GM19372 (cell line): Measurements from ENCODE around the gene SLC7A6.

Experiments
- ATAC-seq: cut with Tn5 transposase; IDR thresholded peaks from one replicate; pipeline ENCODE4 v1.9.1; 2021; ENCODE audit warnings: mild to moderate bottlenecking, low read depth, moderate library complexity; ENCODE audit not compliant: unreplicated experiment

Gene SLC7A6

DNA sequence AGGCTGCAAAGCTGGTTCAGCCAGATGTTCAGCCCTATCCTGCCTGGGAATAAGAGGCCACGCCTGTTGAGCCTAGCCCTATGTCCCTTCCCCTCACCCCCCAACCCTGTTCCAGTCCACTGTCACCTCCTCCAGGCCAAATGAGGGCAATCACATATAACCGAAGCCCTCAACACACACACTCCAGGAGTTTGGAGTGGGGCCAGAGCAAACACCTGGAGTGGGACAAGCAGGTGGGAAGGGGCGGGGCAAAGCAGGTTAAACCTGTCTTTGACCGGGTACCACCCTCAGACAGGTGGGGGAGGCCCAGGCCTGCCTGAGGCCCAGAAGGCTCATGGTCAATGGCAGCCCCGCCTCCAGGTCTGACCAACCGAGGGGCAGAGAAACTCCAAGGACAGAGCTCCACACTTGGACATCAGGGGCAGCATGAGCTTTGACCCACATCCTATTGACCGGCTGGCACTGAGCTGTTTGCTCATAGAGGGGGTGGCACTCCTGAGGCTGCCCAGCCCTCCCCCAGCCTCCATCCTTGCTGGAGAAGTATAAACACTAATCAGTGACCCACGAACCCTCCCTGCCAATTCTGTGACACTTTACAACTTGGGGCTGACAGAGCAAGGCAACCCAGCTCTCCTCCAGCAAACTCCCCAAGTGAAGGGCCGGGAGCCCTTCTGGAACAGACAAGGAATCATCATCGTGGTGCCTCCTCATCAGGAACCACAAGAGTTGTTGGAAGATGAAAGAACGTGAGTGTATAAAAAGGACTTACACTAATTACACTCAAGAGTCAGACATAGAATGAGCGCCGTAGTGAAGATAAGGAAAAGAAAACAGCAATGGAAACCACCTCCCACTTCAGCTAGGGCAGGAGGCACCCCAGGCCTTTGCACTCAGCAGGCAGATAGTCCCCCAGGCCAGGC is 29.9 kb upstream of the SLC7A6 start:
- no peak for ATAC-seq

DNA sequence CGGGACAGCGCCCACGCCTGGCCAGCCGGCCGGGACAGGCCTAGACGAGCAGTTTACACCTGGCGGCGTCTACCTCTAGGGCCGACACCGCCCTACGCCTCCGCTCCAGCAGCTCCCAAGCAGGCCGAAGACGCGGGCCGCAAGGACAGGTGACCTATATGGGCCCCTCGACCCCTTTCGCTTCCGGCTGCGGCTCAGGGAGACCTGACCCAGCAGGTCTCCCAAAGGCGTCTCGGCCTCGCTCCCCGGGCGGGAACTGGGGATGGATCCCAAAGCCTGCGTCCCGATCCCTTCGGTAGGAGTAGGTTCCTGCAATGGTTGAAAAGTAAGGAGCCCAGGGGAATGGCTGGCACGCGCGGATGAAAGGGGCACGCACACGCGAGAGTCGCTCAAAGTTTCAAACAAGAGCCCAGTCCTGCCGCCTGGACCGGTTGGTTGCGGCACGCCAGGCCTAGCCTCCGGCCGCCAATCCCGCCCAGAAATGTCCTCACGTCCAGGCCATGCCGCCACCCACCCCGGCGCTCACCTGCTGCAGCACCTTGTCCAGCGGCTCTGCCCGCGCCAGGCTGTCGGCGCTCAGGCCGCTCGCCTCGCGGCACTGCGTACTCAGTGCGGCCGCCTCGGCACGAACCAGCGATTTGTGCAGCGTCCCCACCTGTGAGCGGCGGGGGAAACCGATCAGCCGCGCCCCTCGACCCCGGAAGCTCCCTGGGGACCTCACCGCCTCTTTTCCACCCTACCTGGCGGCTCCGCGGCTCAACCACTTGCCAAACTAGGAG is 29.0 kb upstream of the SLC7A6 start:
- ATAC-seq, result no peak

DNA sequence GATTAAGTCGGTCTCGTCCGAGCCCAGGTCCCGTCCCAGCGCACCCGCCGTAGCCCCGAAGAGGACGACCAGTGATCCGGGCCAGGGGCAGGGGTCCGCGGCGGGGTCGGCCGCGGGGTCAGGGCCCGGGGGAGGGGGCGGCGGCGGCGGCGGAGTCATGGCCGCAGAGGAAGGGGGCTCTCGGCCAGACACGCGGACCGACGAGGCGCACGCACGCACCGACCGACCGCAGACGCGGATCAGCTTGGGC is 28.5 kb upstream of the SLC7A6 start, which contains the start of gene ESRP2:
TSS of gene ESRP2 (minus strand) at position 241 of the 250 bp plus-strand sequence. CDS start at position 159, 82 bp downstream.
- ATAC-seq, result no peak

DNA sequence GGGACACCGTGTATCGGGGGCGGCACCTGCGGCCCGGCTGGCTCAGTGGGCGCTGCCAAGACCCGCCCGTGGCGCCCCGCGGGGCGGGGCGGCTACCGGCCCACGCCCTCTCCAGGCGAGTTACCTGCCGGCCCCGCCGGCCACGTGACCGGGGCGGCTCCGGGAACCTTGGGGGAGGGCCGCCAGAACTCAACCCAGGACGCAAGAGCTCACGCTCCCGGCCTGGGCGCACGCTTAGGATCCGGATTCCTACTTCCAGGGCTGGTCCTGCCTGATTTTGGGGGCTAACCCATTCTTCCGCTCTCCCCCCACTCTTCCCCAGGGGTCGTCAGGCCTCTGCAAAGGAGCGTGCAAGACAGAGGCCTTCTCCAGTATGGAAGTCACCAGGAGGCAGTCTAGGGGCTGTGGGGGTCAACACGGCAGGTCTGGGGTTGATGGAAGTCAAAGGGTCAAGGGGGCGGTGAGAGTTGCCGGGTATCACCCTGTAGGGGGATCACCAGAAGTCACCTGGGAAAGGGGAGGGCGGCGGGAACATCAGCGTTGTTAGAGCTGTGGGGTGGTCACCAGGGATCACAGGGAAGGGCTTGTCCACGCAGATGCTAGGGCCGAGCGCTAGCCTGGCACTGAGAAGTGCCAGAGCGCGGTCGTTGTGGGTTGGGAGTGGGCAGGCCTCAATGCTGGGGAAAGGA is 28.0 kb upstream of the SLC7A6 start:
- no peak for ATAC-seq

DNA sequence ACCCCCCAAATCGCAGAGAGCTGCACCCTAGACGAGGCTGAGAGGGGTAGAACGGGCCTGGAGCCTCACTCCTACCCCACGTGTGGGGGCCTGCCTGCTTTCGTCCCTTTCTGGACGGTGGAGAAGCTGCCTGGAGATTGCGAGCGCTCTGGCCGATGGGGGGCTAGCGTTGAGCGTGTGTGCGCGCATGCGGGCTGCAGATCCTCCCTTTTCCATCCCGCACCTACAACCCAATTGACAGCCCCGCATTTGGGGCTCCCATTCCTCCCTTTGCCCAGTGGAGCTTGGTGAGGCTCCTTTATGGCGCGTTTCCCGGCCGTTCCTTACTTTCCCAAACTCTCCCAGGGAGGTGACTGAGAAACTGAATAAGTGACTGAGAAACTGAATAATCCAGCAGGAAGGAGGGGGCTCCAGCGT is 27.5 kb upstream of the SLC7A6 start:
- ATAC-seq, result no peak

DNA sequence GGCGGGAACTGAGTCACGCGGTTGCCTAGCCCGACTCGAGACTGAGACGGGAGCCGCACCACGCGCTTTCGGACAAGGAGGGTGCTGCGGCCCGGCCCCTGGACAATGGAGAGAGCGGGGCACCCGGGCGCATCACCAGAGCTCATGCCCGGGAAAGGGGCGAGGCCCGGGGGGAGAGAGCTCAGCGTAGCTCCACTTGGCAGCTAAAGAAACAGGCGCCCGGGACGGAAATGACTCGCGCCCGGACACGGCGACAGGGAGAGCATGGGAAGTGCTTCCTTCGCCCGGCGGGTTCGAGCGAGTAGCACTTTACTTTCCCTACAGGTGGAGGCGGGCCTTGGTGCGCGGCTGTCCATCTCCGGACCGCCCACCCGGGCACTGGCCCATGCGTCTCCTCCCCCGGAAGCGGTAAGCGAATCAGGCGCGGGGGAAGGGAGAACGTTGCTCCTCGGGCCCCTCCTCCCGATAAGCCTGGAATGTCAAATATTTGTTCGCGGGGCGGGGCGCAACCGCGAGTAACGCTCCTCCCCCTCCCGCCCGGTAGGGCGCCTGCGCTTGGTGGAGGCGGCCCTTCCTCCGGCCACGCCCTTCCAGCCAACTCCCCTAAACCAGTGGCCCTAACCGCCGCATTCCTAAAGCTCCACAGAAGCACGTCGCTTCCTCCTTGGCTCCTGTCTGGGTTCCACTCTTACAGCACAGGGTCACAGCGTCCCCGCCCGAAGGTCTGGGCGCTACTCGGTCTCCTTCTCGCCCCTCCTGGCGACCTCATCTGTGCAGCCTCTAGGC is 26.9 kb upstream of the SLC7A6 start:
- peak; percentile 69 for ATAC-seq

DNA sequence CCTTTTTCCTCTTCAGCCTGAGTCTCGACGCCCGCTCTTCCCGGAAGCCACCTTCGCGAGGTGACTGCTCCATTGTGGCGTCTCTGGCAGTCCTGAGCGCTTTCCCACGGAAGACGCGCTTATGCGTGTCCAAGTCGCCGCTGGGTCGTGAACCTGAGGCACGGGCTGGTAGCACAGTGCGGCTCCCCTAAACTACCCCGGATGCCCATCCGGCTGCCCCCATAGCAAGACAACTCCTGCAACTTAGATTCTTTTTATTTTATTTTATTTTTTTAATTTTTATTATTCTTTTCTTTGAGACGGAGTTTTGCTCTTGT is 26.3 kb upstream of the SLC7A6 start:
- no peak for ATAC-seq

DNA sequence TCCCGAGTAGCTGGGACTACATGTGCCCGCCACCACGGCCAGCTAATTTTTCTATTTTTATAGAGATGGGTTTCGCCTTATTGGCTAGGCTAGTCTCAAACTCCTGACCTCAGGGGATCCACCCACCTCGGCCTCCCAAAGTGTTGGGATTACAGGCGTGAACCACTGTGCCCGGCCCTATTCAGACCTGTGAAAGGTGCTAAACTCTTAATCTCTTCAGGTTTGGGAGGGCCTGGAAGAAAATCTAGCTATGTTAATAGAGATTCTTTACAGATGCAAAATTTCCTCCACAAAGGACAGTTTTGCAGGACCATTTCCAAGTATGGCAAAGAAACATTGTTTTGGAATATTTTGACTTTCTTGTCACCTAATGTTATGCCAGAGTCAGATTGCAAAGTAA is 22.2 kb upstream of the SLC7A6 start:
- ATAC-seq, result no peak

DNA sequence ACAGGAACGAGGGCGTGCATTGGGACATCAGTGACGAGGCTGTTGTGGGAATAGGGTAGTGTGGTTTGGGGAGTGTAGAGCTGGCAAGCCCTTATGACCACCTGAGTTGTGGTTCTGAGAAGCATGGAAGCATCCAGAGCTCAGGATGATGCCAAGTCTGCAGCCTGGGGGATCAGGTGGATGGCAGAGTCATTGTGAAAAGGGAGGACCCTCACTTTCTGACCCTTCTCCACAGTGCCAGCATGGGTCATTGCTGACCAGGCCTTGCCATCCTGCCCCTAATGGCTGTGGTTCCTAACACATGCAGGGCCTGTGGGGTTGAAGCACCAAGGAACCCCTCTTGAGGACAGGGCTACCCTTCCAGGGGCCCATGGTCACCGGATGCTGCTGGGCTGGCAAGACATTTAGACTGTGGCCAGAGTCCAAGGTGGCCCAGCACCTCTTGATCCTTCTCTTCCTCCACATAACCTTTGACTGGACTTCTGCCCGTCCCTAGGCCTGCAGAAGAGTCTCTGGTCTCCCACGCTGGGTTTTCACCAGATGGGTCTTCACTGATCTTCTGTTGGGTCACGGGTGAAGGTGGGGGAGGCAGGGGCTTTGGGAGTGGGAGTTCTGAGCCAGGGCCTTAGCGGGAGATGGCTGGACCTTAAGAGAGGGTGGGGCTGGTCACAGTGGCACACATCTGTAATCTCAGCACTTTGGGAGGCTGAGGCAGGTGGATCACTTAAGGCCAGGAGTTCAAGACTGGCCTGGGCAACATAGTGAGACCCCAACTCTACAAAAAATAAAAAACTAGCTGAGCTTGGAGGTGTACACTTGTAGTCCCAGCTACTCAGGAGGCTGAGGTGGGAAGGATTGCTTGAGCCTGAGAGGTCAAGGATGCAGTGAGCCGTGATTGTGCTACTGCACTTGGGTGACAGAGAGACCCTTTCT is 21.1 kb upstream of the SLC7A6 start:
- no peak for ATAC-seq

DNA sequence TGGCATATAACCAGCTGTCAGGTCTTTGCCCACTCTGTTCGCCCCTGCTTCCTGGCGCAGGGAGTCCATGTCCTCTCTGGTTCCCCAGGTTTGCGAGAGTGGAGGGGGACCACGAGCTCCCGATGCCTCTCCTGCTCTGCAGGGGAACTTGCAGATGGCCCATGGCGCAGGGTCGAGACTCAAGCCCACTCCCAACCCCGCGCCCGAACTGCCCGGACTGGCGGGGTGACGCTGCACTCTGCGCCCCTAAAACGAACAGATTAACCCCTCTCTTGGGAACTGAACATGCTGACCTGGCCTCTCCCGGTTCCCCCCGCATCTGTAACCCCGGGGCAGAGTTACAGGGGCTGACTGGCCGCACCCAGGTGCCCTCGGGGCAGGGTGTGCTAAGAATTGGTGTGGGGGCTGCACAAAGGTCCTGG is 19.8 kb upstream of the SLC7A6 start:
- ATAC-seq, result no peak

DNA sequence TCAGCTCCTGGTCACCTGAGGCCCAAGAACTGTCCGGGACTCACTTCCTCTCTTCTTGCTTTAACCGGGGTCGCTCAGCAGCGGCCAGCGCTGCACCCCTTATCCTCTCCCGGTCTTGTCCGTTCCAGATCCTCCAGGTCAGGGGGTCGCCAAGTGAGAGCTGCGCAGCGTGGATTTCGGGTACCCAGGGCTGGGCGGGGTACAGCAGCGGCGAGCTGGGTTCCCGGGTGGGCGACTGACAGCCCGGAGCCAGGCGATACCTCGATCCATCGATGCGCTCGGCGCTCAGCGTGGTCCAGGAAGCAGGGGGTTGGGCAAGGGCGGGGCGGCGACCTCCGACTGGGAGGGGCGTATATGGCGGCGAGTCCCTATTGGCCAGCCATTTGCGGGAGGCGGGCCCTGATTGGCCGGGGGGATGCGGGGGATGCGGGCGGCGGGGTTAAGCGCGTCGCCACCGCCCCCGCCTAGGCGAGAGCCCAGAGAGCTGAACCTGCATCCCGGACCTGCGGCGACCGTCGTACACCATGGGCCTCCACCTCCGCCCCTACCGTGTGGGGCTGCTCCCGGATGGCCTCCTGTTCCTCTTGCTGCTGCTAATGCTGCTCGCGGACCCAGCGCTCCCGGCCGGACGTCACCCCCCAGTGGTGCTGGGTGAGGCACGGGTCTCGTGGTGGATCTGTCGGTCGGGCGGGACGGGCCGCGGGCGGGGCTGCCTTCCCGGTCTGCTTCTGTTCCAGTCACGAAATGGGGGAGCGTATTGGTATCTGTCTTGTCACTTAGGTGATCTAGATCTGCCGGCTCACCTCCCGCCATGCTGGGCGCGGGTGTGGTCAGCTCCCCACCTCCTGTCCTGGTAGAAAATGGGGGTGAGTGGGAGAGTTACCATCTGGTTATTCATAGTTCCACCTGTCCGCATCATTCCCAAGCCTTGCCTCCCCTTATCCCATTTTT is 19.1 kb upstream of the SLC7A6 start, which contains the start of gene PLA2G15:
TSS of gene PLA2G15 (plus strand) at position 471 of the 951 bp plus-strand sequence. CDS start at position 525, 54 bp downstream.
- peak; percentile 90 for ATAC-seq

DNA sequence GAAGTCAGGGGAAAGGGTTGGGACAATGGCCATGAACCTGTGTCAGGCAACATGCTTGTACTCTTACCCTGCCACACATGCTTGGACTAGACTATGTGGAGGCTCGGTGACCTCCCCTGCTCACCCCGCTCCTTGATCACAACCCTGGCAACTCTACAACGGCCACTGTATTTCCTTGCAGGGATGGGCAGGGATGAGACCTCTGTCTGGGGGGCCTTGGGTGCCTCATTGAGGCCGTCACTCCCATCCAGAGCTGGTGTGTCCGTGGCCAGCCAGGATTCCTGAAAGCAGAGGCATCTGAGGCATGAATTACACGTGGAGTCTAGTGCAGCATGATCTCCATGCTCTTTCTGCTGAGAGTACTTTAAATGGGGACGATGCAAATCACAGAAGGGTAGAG is 18.2 kb upstream of the SLC7A6 start:
- no peak for ATAC-seq

DNA sequence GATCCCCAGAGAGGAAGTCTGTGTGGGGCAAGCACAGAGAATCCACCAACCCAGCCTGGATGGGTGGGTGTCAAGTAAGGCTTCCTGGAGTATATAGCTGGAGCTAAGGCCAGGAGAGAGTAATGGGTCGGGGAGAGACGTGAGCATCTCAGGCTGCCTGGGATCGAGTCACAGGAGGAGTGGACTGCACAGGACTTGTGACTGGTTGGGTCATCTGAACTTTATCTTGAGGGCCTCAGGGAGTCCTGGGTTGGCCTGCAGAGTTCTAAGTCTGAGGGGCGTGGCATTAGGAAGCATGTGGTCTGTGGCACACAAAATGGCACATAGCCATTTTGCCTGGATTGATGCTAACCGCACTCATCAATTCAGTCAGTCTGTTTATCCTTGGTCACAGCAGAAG is 17.7 kb upstream of the SLC7A6 start:
- ATAC-seq, result no peak

DNA sequence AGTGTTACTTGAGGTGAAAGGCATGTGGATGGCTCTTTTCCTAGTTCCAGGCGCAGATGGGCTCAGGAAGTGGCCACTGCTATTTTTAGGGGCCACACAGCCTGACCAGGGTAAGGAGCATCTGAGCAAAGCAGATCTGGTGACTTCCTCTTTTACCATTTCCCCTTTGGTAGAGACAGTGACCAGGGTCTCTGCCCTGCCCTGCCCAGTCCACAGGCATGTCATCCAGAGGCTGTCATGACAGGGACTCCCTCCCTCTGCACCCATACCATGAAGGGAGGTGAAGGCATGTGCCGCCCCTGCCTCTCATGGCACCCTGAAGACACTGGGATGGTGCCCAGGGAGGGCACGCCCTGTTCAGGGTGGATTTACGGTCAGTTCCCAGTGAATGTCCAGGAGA is 16.9 kb upstream of the SLC7A6 start:
- ATAC-seq, result no peak

DNA sequence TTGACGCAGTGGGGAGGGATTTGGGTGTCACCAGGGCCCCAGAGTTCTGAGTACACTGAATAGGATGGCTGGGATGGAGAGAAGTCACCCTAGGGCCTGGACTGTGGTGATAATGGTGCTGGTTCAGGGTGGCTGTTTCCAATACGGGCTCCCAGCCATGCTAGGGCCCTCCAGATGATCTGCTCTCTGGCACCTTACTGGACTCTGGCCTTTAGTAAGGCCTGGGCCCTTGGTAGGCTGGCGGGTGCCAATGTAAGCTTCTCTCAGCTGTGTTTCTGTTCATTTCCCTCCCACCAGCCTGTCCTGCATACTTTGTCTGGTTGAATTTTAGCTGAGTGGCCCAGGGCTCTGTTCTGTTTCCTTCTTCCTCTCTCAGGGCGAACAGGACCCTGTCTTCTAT is 16.4 kb upstream of the SLC7A6 start:
- ATAC-seq, result no peak

DNA sequence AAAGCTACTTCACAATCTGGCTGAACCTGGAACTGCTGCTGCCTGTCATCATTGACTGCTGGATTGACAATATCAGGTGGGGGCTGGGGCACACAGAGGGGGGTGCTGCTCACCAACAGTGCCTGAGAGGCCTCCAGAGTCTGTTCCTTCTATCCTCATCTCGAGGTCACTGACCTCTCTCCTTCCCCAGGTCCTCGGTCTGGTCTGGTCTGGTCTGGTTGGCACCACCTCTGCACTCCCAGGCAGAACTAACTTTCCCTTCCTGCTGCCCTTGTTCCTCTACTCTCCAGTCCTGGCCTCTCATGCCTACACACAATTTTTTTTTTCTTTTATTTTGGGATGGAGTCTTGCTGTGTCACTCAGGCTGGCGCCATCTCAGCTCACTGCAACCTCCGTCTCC is 15.0 kb upstream of the SLC7A6 start:
- ATAC-seq, result no peak

DNA sequence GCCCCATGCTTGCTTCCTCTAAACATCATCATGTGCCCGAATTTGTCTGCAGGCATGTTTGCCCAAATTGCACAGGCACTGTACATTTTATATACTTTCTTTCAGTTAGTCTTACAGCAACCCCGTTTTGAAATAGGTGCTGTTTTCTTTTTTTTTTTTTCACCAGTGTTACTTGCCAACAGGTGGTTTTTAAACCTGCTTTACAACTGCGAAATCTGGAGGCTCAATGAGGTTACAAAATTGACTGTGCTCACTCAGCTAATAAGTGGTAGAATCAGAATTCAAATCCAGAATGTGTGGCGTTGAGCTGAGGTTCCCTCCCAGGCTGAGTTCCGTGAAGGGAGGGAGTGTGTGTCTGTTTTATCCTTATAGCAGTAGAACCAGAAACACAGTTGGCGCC is 13.4 kb upstream of the SLC7A6 start:
- ATAC-seq, result no peak

DNA sequence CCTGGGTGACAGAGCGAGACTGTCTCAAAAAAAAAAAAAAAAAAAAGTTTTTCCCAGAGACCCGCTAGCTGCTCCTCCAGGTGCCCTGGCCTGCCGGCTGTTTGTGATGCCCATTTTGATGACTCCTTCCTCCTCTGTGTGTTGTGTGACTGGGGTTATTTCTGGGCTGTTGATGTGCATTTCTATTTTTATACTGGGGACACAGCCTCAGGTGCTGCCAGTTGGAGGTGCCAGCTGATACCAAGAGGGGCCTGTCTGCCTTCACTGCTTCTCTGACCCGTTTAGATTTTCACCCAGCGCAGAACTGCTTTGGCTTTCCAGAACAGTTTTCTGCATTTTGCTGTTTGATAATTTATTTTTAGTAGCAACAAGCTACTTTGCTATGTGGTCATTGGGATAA is 12.5 kb upstream of the SLC7A6 start:
- ATAC-seq, result no peak
